IPS-15b (cell line): ENCODE results near the gene AGMAT.

Source experiments
- H3K27me3 ChIP-seq: one replicate; pipeline ENCODE4 v1.6.1; 2013; ENCODE audit warnings: low read length; ENCODE audit not compliant: control insufficient read depth, insufficient read depth
- H3K36me3 ChIP-seq: one replicate; pipeline ENCODE4 v1.6.1; 2013; ENCODE audit warnings: low read length; ENCODE audit not compliant: control insufficient read depth, insufficient read depth
- H3K4me1 ChIP-seq: one replicate; pipeline ENCODE4 v1.6.1; 2013; ENCODE audit warnings: mild to moderate bottlenecking, low read length; ENCODE audit not compliant: control insufficient read depth, insufficient read depth
- H3K4me3 ChIP-seq: one replicate; pipeline ENCODE4 v1.5.1; 2013; ENCODE audit warnings: low read depth, low read length
- H3K9ac ChIP-seq: one replicate; pipeline ENCODE4 v1.6.1; 2013; ENCODE audit warnings: low read depth, mild to moderate bottlenecking, low read length
- H3K9me3 ChIP-seq: one replicate; pipeline ENCODE4 v1.6.1; 2013; ENCODE audit warnings: mild to moderate bottlenecking, low read length; ENCODE audit not compliant: control insufficient read depth, insufficient read depth

AGMAT gene

DNA sequence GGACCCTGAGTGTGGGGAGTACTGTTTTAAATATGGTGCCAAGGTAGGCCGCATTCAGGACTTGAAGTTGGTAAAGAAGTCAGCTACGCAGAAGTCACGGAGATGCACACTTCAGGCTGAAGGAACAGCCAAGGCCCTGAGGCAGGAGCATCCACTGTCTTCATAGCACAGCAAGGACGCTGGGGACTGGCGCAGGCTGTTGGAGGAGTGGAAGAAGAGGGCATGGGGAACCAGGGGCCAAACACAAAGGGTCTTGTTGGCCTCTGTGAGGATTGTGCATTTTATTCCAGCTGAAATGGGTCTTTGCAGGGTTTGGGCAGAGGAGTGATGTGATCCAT, 41.6 kb downstream of the AGMAT start:
- Histone ChIP-seq H3K27me3 (no peaks in the 10 kb centered on the region), H3K36me3 (peaks cover 20% of the 10 kb centered on the region), H3K4me3 (no peak overlapping the region), H3K9ac (no peak overlapping the region), H3K4me1 (no peaks in the 10 kb centered on the region), H3K9me3 (no peaks in the 10 kb centered on the region)

DNA sequence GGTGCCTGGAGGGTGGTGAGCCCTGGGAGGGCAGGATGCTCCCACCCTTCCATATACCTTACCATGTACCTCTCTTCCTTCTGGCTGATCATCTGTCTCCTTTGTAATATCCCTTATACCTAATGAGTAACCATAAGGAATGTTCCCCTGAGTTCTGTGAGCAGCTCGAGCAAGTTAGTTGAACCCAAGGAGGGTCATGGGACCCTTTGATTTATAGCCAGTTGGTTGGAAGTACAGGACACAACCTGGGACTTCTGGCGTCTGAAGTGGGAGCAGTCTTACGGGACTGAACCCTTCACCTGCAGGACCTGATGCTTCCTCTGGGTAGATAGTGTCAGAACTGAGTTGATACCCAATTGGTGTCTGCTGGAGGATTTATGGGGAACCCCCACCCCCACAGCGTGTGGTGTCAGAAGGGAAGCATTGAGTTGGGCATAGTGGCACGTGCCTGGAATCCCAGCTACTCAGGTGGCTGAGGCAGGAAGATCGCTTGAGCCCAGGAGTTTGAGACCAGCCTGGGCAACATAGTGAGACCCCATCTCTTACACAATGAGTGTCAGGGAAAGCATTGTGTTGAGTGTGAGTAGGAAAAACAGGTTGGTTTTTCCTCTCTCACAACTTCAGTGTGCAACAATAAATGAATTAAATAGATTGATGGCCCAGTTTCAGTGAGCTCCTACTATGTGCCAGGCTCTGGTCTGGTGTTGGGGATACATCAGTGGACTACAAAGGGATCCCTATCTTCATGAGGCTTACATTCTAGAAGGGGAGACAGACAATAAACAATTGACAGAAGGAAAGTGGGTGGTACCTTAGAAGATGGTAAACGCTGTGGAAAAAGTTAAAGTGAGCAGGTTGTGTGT, 42.2 kb downstream of the AGMAT start:
- no peak overlapping the region for H3K4me3 ChIP-seq
- H3K36me3 ChIP-seq: peaks cover 17% of the 10 kb centered on the region
- no peak overlapping the region for H3K9ac ChIP-seq
- no peaks in the 10 kb centered on the region for H3K9me3 ChIP-seq
- H3K4me1 ChIP-seq: no peaks in the 10 kb centered on the region
- no peaks in the 10 kb centered on the region for H3K27me3 ChIP-seq

- H3K9ac ChIP-seq: no peak overlapping the region
- H3K9me3 ChIP-seq: no peaks in the 10 kb centered on the region
- no peak overlapping the region for H3K4me3 ChIP-seq
- H3K4me1 ChIP-seq: no peaks in the 10 kb centered on the region
- no peaks in the 10 kb centered on the region for H3K27me3 ChIP-seq
- H3K36me3 ChIP-seq: peaks cover 25% of the 10 kb centered on the region
Measured at GRCh38 chr1:15541231-15541792, 43.5 kb downstream of the AGMAT start.

GRCh38 chr1:15540186-15540585, 44.7 kb downstream of the AGMAT start:
- Histone ChIP-seq H3K36me3 (peaks cover 25% of the 10 kb centered on the region), H3K4me3 (no peak overlapping the region), H3K9ac (no peak overlapping the region)

GRCh38 chr1:15538771-15539170, 46.1 kb downstream of the AGMAT start:
- Histone ChIP-seq H3K4me1 (no peaks in the 10 kb centered on the region), H3K9ac (no peak overlapping the region), H3K36me3 (peaks cover 25% of the 10 kb centered on the region), H3K27me3 (no peaks in the 10 kb centered on the region), H3K4me3 (no peak overlapping the region), H3K9me3 (no peaks in the 10 kb centered on the region)

More at GRCh38 chr1:15540186-15540585, 44.7 kb downstream of the AGMAT start:
- H3K27me3 ChIP-seq: no peaks in the 10 kb centered on the region
- no peaks in the 10 kb centered on the region for H3K9me3 ChIP-seq
- H3K4me1 ChIP-seq: no peaks in the 10 kb centered on the region

GRCh38 chr1:15531682-15532081, 53.2 kb downstream of the AGMAT start:
- Histone ChIP-seq H3K9ac (no peak overlapping the region), H3K4me3 (no peak overlapping the region), H3K27me3 (no peaks in the 10 kb centered on the region), H3K4me1 (no peaks in the 10 kb centered on the region), H3K9me3 (no peaks in the 10 kb centered on the region), H3K36me3 (peaks cover 2% of the 10 kb centered on the region)

DNA sequence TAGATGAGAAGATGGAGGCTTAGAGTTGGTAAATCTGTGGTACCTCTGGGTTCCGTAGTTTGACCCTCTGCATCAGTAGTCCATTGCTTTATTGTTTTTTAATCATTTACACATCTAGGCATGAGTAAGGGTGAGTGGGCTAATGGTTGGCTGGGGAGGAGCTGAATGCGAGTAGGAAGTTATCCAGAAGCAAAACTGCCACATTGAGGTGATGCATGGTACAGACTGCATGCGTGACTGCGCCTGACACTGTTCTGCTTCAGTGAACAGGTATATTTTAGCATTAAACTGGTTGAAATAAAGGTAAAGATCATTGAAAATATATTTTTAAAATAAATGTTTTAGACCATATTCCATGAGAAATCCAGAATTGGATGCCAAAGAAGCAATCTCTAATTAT, 53.8 kb downstream of the AGMAT start:
- H3K9ac ChIP-seq: no peak overlapping the region
- no peaks in the 10 kb centered on the region for H3K9me3 ChIP-seq
- no peak overlapping the region for H3K4me3 ChIP-seq
- no peaks in the 10 kb centered on the region for H3K27me3 ChIP-seq
- H3K4me1 ChIP-seq: no peaks in the 10 kb centered on the region
- H3K36me3 ChIP-seq: no peaks in the 10 kb centered on the region

DNA sequence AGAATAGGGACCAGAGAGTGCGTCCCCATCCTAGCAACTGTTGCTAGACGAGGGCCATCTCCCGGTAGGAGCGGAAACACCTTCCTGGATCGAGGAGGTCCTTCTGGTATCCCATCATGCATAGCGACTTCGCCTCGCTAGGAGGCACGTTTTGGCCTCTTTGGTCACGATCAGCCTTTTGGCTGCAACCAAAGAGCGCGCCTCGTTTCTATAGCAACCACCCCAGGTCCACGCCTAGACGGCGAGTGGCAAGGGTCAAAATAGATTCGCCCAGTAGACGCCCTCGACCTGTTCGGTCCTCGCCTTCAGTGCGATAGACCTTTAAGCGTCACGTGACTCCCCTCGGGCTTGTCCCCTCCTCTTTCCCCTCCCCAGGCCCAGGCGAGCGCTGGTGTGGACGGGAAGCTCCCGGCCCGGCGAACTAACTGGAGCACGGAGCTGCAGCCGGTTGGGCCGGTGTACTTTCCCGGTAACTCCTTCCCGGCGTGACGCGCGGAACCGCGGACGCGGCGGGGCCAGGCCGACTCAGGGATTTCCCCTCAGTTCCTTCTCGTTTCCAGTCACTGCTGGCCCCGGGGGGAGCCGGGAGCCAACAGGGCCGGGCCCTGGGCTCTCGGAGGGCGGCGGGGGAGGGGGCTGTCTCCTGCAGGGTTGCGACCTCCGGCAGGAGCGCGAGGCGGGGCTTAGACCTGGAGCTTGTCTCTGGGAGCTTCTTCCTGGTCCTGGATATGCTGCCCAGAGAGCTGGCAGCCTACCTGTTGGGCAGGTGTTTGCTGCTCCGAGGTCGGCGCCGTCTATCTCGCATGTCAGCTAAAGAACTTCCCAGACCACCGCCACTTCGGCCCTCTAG, 58.1 kb downstream of the AGMAT start, which contains the start of gene DNAJC16:
Gene DNAJC16, plus strand, starts transcription at position 359 of the 850 bp plus-strand sequence. CDS start 2,258 bp downstream, outside the sequence.
- Histone ChIP-seq H3K27me3 (no peaks in the 10 kb centered on the region), H3K9me3 (no peaks in the 10 kb centered on the region), H3K4me3 (peak within 1 kb of the TSS; percentile 76), H3K4me1 (no peaks in the 10 kb centered on the region), H3K36me3 (no peaks in the 10 kb centered on the region), H3K9ac (peak within 1 kb of the TSS; percentile 71)

DNA sequence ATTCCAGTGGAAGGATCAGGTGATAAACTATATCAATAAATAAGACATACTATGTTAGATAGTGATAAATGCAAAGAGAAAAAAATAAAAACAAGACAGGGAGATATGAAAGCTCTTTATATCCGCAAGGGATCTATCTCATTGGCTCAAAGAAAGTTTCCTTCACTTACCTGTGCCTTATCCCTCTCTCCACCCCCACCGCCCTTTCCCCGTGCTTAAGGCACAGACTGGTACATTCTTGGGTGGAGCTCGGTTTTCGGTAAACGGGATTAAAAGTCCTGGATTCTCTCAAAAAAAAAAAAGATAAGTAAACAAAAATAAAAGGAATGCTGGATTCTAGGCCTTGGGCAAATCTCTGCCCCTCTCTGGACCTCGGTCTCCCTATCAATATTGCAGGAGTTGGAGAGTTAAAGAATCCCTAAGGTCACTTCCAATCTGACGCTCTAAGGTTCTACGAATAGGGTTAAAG, 58.8 kb downstream of the AGMAT start:
- Histone ChIP-seq H3K4me1 (no peaks in the 10 kb centered on the region), H3K9me3 (no peaks in the 10 kb centered on the region), H3K9ac (no peak overlapping the region), H3K27me3 (no peaks in the 10 kb centered on the region), H3K36me3 (no peaks in the 10 kb centered on the region), H3K4me3 (peak overlapping the region; percentile 76)

DNA sequence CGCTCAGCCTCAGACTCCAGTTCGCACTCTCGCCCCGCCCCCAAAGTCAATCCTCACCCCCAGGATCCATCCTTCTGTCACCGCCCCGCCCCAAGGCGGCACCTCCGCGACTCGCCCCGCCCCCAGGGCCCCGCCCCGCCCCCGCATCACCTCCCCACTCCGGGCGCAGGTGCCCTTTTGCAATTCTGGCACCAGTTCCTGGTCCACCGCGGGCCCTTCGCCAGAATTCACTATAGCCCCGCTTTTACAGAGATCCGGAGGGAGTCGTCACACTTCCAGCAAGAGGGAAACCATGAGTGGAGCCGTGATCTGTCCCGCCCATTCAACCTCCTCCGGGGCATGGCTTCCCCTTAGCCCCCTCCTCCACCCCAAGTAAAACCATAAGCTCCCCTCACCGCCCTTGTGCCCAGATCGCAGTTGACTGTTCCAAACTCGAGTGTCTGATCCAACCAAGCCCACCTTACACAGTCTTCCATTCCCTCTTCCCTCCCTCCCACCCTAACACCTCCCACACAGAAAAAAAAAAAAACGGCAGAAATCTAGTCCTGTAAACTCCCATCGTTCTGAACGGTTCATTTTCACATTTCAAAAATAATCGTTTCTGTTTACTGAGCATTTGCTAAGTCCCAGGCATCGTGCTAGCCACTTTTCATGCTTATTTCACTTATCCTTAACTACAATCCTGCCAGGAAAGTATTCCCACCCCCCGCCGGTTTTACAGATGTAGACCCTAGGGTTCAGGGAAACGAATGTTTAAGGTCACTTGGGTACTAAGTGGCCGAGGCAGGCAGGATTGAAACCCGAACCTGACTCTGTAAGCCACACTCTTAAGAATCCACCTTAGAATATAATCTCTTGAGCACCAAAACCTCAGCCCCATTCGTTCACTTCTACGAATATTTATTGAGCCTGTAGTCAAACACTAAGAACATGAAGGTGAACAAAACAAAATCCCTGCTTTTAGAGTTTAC, 59.5 kb downstream of the AGMAT start:
- Histone ChIP-seq H3K9me3 (no peaks in the 10 kb centered on the region), H3K36me3 (no peaks in the 10 kb centered on the region), H3K27me3 (no peaks in the 10 kb centered on the region), H3K4me1 (no peaks in the 10 kb centered on the region), H3K9ac (no peak overlapping the region), H3K4me3 (peak overlapping the region; percentile 76)
